ENCODE results near the gene SLC16A12.

DNA sequence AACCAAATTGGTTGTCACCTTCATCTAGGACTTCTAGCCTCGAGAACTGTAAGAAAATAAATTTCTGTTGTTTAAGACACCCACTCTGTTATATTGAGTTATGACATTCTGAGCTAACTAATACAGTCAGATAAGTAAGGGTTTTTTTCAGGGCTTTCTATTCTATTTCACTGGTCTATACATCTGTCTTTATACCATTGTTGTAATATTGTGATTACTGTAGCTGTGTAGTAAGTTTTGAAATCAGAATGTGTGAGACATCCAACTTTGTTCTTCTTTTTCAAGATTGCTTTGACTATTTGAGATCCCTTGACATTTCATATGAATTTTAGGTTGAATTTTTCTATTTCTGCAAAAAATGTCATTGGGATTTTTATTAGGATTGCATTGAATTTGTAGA, 135.4 kb downstream of the SLC16A12 start:
- TF ChIP-seq CTCF (IDR thresholded peaks at IDR 0.05; ENCODE audit: low read depth, low read length) = no peak
- no peak for TF ChIP-seq EZH2phosphoT487 (IDR thresholded peaks at IDR 0.05; ENCODE audit: low read depth)
